Occipital lobe (tissue), 2 donors: ENCODE data around the gene P4HA3. TPM values are rescaled to one million over a fixed set of nuclear protein-coding genes. Genes with fewer than 3 reads are reported as not detected.

Experiments used
- DNase-seq: peaks from one replicate; lab custom pipeline; 2025; lab: John Stamatoyannopoulos, UW
- total RNA-seq: library from RNA; depleted of rRNA; stranded (reverse); fragments of >200 nt; gene quantifications from one replicate; pipeline ENCODE4 v1.2.3, GENCODE V29; 2014

The P4HA3 gene
- total RNA-seq, 1 donor from 2014 or later: not detected

GRCh38 chr11:74267014-74267413 lies 44.4 kb downstream of the P4HA3 start:
- DNase-seq: no peak

- DNase-seq: no peak
Measured at GRCh38 chr11:74265256-74265655, 46.2 kb downstream of the P4HA3 start.

GRCh38 chr11:74262725-74263124 lies 48.7 kb downstream of the P4HA3 start:
- DNase-seq: no peak

GRCh38 chr11:74257959-74258553 lies 53.4 kb downstream of the P4HA3 start:
- DNase-seq: no peak

- no peak for DNase-seq
Measured at GRCh38 chr11:74256378-74257133, 54.9 kb downstream of the P4HA3 start.

GRCh38 chr11:74255741-74256375 lies 55.6 kb downstream of the P4HA3 start:
- no peak for DNase-seq

- DNase-seq: no peak
Measured at GRCh38 chr11:74253361-74253760, 58.1 kb downstream of the P4HA3 start.

GRCh38 chr11:74249496-74249895 lies 61.9 kb downstream of the P4HA3 start:
- no peak for DNase-seq

GRCh38 chr11:74248469-74248868 lies 63.0 kb downstream of the P4HA3 start:
- DNase-seq: no peak

GRCh38 chr11:74238243-74238642 lies 73.2 kb downstream of the P4HA3 start:
- no peak for DNase-seq

- DNase-seq: no peak
Measured at GRCh38 chr11:74237541-74237940, 73.9 kb downstream of the P4HA3 start.

GRCh38 chr11:74235121-74235520 lies 76.3 kb downstream of the P4HA3 start:
- DNase-seq: no peak

GRCh38 chr11:74233683-74234082 lies 77.8 kb downstream of the P4HA3 start:
- DNase-seq: no peak

GRCh38 chr11:74232311-74232950 lies 79.0 kb downstream of the P4HA3 start:
- no peak for DNase-seq

GRCh38 chr11:74226907-74227306 lies 84.5 kb downstream of the P4HA3 start:
- no peak for DNase-seq

GRCh38 chr11:74225565-74225964 lies 85.9 kb downstream of the P4HA3 start:
- DNase-seq: no peak

GRCh38 chr11:74221816-74222215 lies 89.6 kb downstream of the P4HA3 start:
- no peak for DNase-seq

GRCh38 chr11:74220376-74220775 lies 91.1 kb downstream of the P4HA3 start:
- no peak for DNase-seq
